Astrocyte of the spinal cord (primary cell): Measurements from ENCODE around the gene PPP1R12A.

Source experiments
- DNase-seq: peaks from one replicate; pipeline ENCODE4 v3.0.0; 2011; ENCODE audit warnings: low read depth, low spot score
- H3K4me3 ChIP-seq: 2 replicates; pipeline ENCODE4 v1.5.1; 2011; ENCODE audit warnings: low read depth, mild to moderate bottlenecking, low read length, moderate library complexity
- CTCF ChIP-seq: IDR thresholded peaks from 2 replicates; pipeline ENCODE4 v1.5.1; 2012; ENCODE audit warnings: low read depth, mild to moderate bottlenecking, low read length, inconsistent platforms
- in situ Hi-C: cut with HindIII; loops from 2 replicates; pipeline ENCODE4 v1.10.0; 2017; ENCODE audit warnings: low sequenced_read_pairs

Gene PPP1R12A

GRCh38 chr12:79874665-79875064 is 60.2 kb downstream of the PPP1R12A start:
- H3K4me3 ChIP-seq = no peak overlapping the region
- TF ChIP-seq CTCF = no peak
- in situ Hi-C loops = no loop called here
- DNase-seq = no peak

GRCh38 chr12:79873201-79873600 is 61.7 kb downstream of the PPP1R12A start:
- no peak overlapping the region for H3K4me3 ChIP-seq
- DNase-seq = no peak
- in situ Hi-C loops = no loop called here
- no peak for TF ChIP-seq CTCF

GRCh38 chr12:79871621-79872020 is 63.3 kb downstream of the PPP1R12A start:
- in situ Hi-C loops = no loop called here
- no peak overlapping the region for H3K4me3 ChIP-seq
- DNase-seq = no peak
- no peak for TF ChIP-seq CTCF

GRCh38 chr12:79870916-79871315 is 64.0 kb downstream of the PPP1R12A start:
- DNase-seq = no peak
- no peak for TF ChIP-seq CTCF
- no peak overlapping the region for H3K4me3 ChIP-seq
- in situ Hi-C loops = no loop called here

GRCh38 chr12:79859646-79860045 is 75.3 kb downstream of the PPP1R12A start:
- no peak for TF ChIP-seq CTCF
- in situ Hi-C loops = no loop called here
- no peak for DNase-seq

GRCh38 chr12:79858518-79858917 is 76.4 kb downstream of the PPP1R12A start:
- in situ Hi-C loops = no loop called here
- no peak overlapping the region for H3K4me3 ChIP-seq
- DNase-seq = peak; percentile 10
- no peak for TF ChIP-seq CTCF

More at GRCh38 chr12:79859646-79860045, 75.3 kb downstream of the PPP1R12A start:
- no peak overlapping the region for H3K4me3 ChIP-seq

- in situ Hi-C loops = no loop called here
- no peak for DNase-seq
- TF ChIP-seq CTCF = no peak
- H3K4me3 ChIP-seq = no peak overlapping the region
Measured at GRCh38 chr12:79857675-79858074, 77.2 kb downstream of the PPP1R12A start.
